Thyroid gland (tissue), 4 donors: ENCODE measurements around the gene CCDC152.

Experiments used
- POLR2A ChIP-seq, 2 donors: fragments of 450-650 bp; IDR thresholded peaks; one replicate each; pipeline ENCODE4 v1.6.1; 2017; ENCODE audit warnings: antibody characterized with exemption in 2 of 2, mild to moderate bottlenecking in 2 of 2, moderate library complexity in 1 of 2
- TF ChIP-seq, protein P1 (sequence below), 6 experiments: fragments of 200-600 bp in 3 of 6; fragments of 450-650 bp in 3 of 6; sonication (generic) in 3 of 6; IDR thresholded peaks; one replicate each; pipeline ENCODE4 v1.5.1; 2016 to 2019; ENCODE audit warnings: antibody characterized with exemption in 6 of 6, mild to moderate bottlenecking in 2 of 6, inconsistent platforms in 1 of 6, moderate library complexity in 1 of 6

DNA sequence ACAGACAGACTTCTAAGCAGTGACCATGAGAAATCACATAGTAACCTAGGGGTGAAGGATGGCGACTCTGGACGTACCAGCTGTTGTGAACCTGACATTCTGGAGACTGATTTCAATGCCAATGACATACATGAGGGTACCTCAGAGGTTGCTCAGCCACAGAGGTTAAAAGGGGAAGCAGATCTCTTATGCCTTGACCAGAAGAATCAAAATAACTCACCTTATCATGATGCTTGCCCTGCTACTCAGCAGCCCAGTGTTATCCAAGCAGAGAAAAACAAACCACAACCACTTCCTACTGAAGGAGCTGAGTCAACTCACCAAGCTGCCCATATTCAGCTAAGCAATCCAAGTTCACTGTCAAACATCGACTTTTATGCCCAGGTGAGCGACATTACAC is 38.0 kb upstream of the CCDC152 start:
- no peak for TF ChIP-seq POLR2A (IDR thresholded peaks at IDR 0.05)
- TF ChIP-seq, protein P1, sequence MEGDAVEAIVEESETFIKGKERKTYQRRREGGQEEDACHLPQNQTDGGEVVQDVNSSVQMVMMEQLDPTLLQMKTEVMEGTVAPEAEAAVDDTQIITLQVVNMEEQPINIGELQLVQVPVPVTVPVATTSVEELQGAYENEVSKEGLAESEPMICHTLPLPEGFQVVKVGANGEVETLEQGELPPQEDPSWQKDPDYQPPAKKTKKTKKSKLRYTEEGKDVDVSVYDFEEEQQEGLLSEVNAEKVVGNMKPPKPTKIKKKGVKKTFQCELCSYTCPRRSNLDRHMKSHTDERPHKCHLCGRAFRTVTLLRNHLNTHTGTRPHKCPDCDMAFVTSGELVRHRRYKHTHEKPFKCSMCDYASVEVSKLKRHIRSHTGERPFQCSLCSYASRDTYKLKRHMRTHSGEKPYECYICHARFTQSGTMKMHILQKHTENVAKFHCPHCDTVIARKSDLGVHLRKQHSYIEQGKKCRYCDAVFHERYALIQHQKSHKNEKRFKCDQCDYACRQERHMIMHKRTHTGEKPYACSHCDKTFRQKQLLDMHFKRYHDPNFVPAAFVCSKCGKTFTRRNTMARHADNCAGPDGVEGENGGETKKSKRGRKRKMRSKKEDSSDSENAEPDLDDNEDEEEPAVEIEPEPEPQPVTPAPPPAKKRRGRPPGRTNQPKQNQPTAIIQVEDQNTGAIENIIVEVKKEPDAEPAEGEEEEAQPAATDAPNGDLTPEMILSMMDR (IDR thresholded peaks at IDR 0.05) = no peak
